C4-2B (cell line): Measurements from ENCODE around the gene GON4L.
"Not testable (repeated sequence)": the region's sequence is repeated elsewhere in the genome, so short reads cannot be mapped to it uniquely, and the experiment has no call there.

ENCODE experiments used
- ZFX ChIP-seq: fragments of 450-650 bp; IDR thresholded peaks from 2 replicates; pipeline ENCODE4 v1.6.1; 2017
- TF ChIP-seq, protein P1 (sequence below): fragments of 450-650 bp; conservative IDR thresholded peaks from 2 replicates; pipeline ENCODE4 v1.5.1; 2017; ENCODE audit warnings: mild to moderate bottlenecking

- TF ChIP-seq, protein P1, sequence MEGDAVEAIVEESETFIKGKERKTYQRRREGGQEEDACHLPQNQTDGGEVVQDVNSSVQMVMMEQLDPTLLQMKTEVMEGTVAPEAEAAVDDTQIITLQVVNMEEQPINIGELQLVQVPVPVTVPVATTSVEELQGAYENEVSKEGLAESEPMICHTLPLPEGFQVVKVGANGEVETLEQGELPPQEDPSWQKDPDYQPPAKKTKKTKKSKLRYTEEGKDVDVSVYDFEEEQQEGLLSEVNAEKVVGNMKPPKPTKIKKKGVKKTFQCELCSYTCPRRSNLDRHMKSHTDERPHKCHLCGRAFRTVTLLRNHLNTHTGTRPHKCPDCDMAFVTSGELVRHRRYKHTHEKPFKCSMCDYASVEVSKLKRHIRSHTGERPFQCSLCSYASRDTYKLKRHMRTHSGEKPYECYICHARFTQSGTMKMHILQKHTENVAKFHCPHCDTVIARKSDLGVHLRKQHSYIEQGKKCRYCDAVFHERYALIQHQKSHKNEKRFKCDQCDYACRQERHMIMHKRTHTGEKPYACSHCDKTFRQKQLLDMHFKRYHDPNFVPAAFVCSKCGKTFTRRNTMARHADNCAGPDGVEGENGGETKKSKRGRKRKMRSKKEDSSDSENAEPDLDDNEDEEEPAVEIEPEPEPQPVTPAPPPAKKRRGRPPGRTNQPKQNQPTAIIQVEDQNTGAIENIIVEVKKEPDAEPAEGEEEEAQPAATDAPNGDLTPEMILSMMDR: not testable (repeated sequence)
- not testable (repeated sequence) for TF ChIP-seq ZFX
These were observed 108.9 kb downstream of the GON4L start for GRCh38 chr1:155748141-155748540.
